Fibroblast of mammary gland (primary cell): Measurements from ENCODE around the gene SLC1A4.

ENCODE experiments used
- DNase-seq: peaks from one replicate; pipeline ENCODE4 v3.0.0-alpha.2; 2010; ENCODE audit warnings: low read depth
- H3K4me3 ChIP-seq: 2 replicates; pipeline ENCODE4 v1.5.1; 2011; ENCODE audit warnings: low read depth, mild to moderate bottlenecking, low read length, moderate library complexity; ENCODE audit not compliant: control insufficient read depth
- CTCF ChIP-seq: conservative IDR thresholded peaks from 2 replicates; pipeline ENCODE4 v1.5.1; 2011; ENCODE audit warnings: low read depth, low read length, inconsistent platforms; ENCODE audit not compliant: control insufficient read depth, insufficient read depth

Gene SLC1A4

GRCh38 chr2:64985447-64985846, 3.8 kb upstream of the SLC1A4 start:
- no peak overlapping the region for H3K4me3 ChIP-seq
- TF ChIP-seq CTCF, result no peak
- no peak for DNase-seq

- DNase-seq, result no peak
- H3K4me3 ChIP-seq, result no peak overlapping the region
Measured at GRCh38 chr2:64987001-64987955, 1.9 kb upstream of the SLC1A4 start.

GRCh38 chr2:64987956-64988419, 1.2 kb upstream of the SLC1A4 start:
- DNase-seq, result peak; percentile 92
- TF ChIP-seq CTCF, result no peak
- H3K4me3 ChIP-seq, result peak overlapping the region; percentile 66

More at GRCh38 chr2:64987001-64987955, 1.9 kb upstream of the SLC1A4 start:
- TF ChIP-seq CTCF, result no peak

- H3K4me3 ChIP-seq, result peak overlapping the region; percentile 66
- DNase-seq, result peak; percentile 87
- TF ChIP-seq CTCF, result no peak
Measured at GRCh38 chr2:64988420-64989125, 626 bp upstream of the SLC1A4 start.

GRCh38 chr2:64989982-64990614, 899 bp downstream of the SLC1A4 start:
- no peak for TF ChIP-seq CTCF
- H3K4me3 ChIP-seq, result peak overlapping the region; percentile 78
- DNase-seq, result no peak

GRCh38 chr2:64990876-64991275, 1.7 kb downstream of the SLC1A4 start:
- peak overlapping the region; percentile 78 for H3K4me3 ChIP-seq
- no peak for DNase-seq
- TF ChIP-seq CTCF, result no peak
